Panc1 (cell line): ENCODE results near the gene MRRF.

ENCODE experiments used
- POLR2AphosphoS5 ChIP-seq: IDR thresholded peaks from 2 replicates; pipeline ENCODE4 v1.6.1; 2012; ENCODE audit warnings: mild to moderate bottlenecking, low read depth, low read length, moderate library complexity
- TF ChIP-seq, protein P1 (sequence below): fragments of 450-650 bp; IDR thresholded peaks from 2 replicates; pipeline ENCODE4 v1.5.1; 2017; ENCODE audit warnings: mild to moderate bottlenecking

GRCh38 chr9:122333169-122333808 lies 68.6 kb downstream of the MRRF start:
- no peak for TF ChIP-seq POLR2AphosphoS5
- TF ChIP-seq, protein P1, sequence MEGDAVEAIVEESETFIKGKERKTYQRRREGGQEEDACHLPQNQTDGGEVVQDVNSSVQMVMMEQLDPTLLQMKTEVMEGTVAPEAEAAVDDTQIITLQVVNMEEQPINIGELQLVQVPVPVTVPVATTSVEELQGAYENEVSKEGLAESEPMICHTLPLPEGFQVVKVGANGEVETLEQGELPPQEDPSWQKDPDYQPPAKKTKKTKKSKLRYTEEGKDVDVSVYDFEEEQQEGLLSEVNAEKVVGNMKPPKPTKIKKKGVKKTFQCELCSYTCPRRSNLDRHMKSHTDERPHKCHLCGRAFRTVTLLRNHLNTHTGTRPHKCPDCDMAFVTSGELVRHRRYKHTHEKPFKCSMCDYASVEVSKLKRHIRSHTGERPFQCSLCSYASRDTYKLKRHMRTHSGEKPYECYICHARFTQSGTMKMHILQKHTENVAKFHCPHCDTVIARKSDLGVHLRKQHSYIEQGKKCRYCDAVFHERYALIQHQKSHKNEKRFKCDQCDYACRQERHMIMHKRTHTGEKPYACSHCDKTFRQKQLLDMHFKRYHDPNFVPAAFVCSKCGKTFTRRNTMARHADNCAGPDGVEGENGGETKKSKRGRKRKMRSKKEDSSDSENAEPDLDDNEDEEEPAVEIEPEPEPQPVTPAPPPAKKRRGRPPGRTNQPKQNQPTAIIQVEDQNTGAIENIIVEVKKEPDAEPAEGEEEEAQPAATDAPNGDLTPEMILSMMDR = no peak
